Heart left ventricle (tissue), 16 donors: Measurements from ENCODE around the gene RAX2. TPM values are rescaled to one million over a fixed set of nuclear protein-coding genes. Genes with fewer than 3 reads are reported as not detected.

Experiments used
- ATAC-seq, 4 donors: fragments of 200-7000 bp; cut with Tn5 transposase; one replicate each; pipeline ENCODE4 v1.9.1; 2020 to 2022; ENCODE audit warnings: moderate library complexity in 4 of 4, mild to moderate bottlenecking in 3 of 4, moderate number of reproducible peaks in 1 of 4
- DNase-seq, 5 donors: peaks; one replicate each; pipeline ENCODE4 v3.0.0-alpha.2; 2020
- H3K27ac ChIP-seq, 12 donors: fragments of 200-600 bp; sonication (generic) in 4 of 12; one replicate each; pipeline versions ENCODE4 v1.5.0 to v1.8.0; 2016 to 2022; ENCODE audit warnings: mild to moderate bottlenecking in 2 of 12
- H3K27me3 ChIP-seq, 9 donors: fragments of 200-600 bp; sonication (generic) in 2 of 9; one replicate each; pipeline versions ENCODE4 v1.5.1 to v1.8.0; 2016 to 2022; ENCODE audit warnings: mild to moderate bottlenecking in 3 of 9
- H3K36me3 ChIP-seq, 9 donors: fragments of 200-600 bp; sonication (generic) in 2 of 9; one replicate each; pipeline versions ENCODE4 v1.5.0 to v1.8.0; 2018 to 2022; ENCODE audit warnings: mild to moderate bottlenecking in 2 of 9
- H3K4me1 ChIP-seq, 12 donors: fragments of 200-600 bp; sonication (generic) in 4 of 12; one replicate each; pipeline versions ENCODE4 v1.5.0 to v1.8.0; 2016 to 2022; ENCODE audit warnings: mild to moderate bottlenecking in 3 of 12
- H3K4me3 ChIP-seq, 12 donors: fragments of 200-600 bp; sonication (generic) in 4 of 12; one replicate each; pipeline versions ENCODE4 v1.5.0 to v1.8.0; 2017 to 2022; ENCODE audit warnings: mild to moderate bottlenecking in 9 of 12, moderate library complexity in 4 of 12
- H3K9me3 ChIP-seq, 12 donors: fragments of 200-600 bp; sonication (generic) in 4 of 12; one replicate each; pipeline versions ENCODE4 v1.5.0 to v1.8.0; 2016 to 2022; ENCODE audit warnings: mild to moderate bottlenecking in 1 of 12
- POLR2A ChIP-seq, 2 donors: fragments of 450-650 bp; IDR thresholded peaks; one replicate each; pipeline ENCODE4 v1.6.1; 2017; ENCODE audit warnings: antibody characterized with exemption in 2 of 2, mild to moderate bottlenecking in 2 of 2, moderate library complexity in 2 of 2
- WGBS, 4 donors: extraction: QIAGEN DNeasy Blood & Tissue Kit in 2 of 4; methylation state at CpG; one replicate each; pipeline versions ENCODE4 v1.1.5 to v1.1.7; 2013 to 2018; 5-methylcytosine and 5-hydroxymethylcytosine counted together
- intact Hi-C, 10 donors: fragments of 100-400 bp; cut with DNase I; formaldehyde crosslinking; loops; one replicate each; pipeline versions ENCODE4 v1.11.1 to v1.14.2; 2022
- polyA plus RNA-seq, 2 donors: library from polyadenylated mRNA; stranded (reverse); fragments of 200-250 nt; gene quantifications; one replicate each; pipeline ENCODE4 v1.2.3, GENCODE V29; 2013
- total RNA-seq, 9 donors: library from RNA; depleted of rRNA in 2 of 9; stranded (reverse); fragments of >200 nt in 2 of 9; fragmentation: NEBNext Ultra II Directional in 3 of 9; extraction: Animal tissue kit (Norgen Biotek cat#: 25700) in 3 of 9; gene quantifications; one replicate each; pipeline versions ENCODE4 v1.1.0 to v1.2.4, GENCODE V29; 2016 to 2023
- TF ChIP-seq, protein P1 (sequence below), 12 donors: fragments of 200-600 bp; sonication (generic) in 4 of 12; IDR thresholded peaks; one replicate each; pipeline versions ENCODE4 v1.5.0 to v1.8.0; 2018 to 2022; ENCODE audit warnings: antibody characterized with exemption in 12 of 12, mild to moderate bottlenecking in 5 of 12
- donor health status: ischemic (EF 13 %, LVEDD 7.1; RV severe dilation, severe dysfunction).
- donor health status: healthy with polysubstance abuse.
- donor health status: DM: no; HTN: yes; CAD: no.
- donor health status: DM: no; HTN: no; CAD: no.
- donor health status: ischemic (EF 25% LVEDD 6.9; RV normal size, moderate dysfunction).
- donor health status: ischemic (EF 25% LVEDD 5.7; RV mildly dilated, moderate dysfunction).
- donor health status: healthy.
- donor health status: DM: yes; HTN: yes; CAD: no.
- donor health status: ischemic (EF 35%, LVEDD 5.7; RV mildly dilated, moderate dysfunction).
- donor health status: nonischemic (EF 11% LVEDD 7.7; RV severe dilation, severe dysfunction).
- donor health status: DM: yes; HTN: yes; CAD: no.
- donor health status: PGD.
- donor health status: ischemic (EF 29% LVEDD 5.4; RV normal size, mild dysfunction).
- donor health status: nonischemic (EF 23%, LVEDD 6.1; RV moderate dilation, normal function).

RAX2 gene
- total and polyA plus RNA-seq, 11 donors: not detected

DNA sequence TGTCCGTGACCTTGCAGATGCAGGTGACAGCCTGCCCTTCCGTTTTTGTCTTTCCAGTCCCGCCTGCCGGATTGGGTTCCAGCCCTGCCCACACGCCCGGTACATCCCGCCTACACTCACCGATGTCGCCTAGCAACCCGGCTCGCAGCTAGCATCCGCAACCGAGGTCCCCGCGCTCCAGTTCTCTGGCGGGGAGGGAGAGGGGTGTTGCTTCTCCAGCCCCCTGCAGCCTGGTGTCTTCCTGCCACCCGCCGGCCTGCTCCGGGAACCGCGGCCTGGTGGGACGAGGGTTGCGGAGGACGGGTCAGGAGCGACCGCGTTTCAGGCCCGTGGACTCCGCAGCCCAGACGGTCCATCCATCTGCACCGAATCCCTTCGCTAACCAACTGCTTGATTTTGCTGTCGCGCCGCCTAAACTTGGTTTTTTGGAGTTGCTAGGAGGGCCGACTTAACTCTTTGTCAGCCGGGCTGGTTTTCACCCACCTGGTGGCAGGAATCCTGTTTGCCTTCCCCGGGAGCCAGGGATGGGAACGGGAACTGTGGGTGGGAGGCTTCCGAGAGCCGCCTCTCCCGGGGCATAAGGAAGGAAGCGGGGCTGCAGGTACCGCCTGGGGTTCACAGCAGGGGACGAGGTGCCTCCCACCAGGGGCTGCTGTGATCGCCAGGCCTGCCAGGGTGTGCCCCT, 29.5 kb upstream of the RAX2 start:
- Histone ChIP-seq H3K4me3 (peak overlapping the region in 11 of 12 donors; percentile 6 to 47 (median 31)), H3K27me3 (peaks cover 0 to 55% (median 24%) of the 10 kb centered on the region in 9 donors), H3K9me3 (peaks cover 0 to 8% (median 3%) of the 10 kb centered on the region in 12 donors), H3K4me1 (peaks cover 0 to 14% (median 7%) of the 10 kb centered on the region in 12 donors), H3K36me3 (no peaks in the 10 kb centered on the region), H3K27ac (peak overlapping the region in 1 of 12 donors; percentile 14)
- 2 to 4% (median 3%) methylated on average over 38 to 46 of the region's 46 CpGs for WGBS, 4 donors
- DNase-seq (peak; percentile 50 to 77 (median 55)), ATAC-seq (peak in 3 of 4 donors; percentile 50 to 91 (median 69))
- intact Hi-C loops: no loop called here
- TF ChIP-seq, protein P1, sequence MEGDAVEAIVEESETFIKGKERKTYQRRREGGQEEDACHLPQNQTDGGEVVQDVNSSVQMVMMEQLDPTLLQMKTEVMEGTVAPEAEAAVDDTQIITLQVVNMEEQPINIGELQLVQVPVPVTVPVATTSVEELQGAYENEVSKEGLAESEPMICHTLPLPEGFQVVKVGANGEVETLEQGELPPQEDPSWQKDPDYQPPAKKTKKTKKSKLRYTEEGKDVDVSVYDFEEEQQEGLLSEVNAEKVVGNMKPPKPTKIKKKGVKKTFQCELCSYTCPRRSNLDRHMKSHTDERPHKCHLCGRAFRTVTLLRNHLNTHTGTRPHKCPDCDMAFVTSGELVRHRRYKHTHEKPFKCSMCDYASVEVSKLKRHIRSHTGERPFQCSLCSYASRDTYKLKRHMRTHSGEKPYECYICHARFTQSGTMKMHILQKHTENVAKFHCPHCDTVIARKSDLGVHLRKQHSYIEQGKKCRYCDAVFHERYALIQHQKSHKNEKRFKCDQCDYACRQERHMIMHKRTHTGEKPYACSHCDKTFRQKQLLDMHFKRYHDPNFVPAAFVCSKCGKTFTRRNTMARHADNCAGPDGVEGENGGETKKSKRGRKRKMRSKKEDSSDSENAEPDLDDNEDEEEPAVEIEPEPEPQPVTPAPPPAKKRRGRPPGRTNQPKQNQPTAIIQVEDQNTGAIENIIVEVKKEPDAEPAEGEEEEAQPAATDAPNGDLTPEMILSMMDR (IDR thresholded peaks at IDR 0.05): peak in 1 of 12 donors; percentile 21
- TF ChIP-seq POLR2A (IDR thresholded peaks at IDR 0.05): no peak

DNA sequence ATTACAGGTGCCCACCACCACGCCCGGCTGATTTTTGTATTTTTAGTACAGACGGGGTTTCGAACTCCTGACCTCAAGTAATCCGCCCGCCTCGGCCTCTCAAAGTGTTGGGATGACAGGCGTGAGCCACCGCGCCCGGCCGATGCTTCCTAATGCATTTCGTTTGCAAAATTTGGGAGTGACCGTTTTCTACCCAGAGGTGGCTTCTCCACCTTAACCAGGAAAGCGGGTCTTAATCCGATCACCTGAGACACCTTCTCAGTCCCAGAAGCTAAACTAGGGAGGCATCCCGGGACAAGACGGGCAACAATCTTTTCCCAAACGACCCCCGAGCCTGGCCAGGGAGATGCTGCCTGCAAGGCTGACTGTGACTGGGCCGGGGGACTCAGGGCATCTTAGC, 29.0 kb upstream of the RAX2 start:
- intact Hi-C loops: no loop called here
- Histone ChIP-seq H3K27me3 (peaks cover 0 to 55% (median 24%) of the 10 kb centered on the region in 9 donors), H3K4me1 (peaks cover 0 to 14% (median 7%) of the 10 kb centered on the region in 12 donors), H3K36me3 (no peaks in the 10 kb centered on the region), H3K27ac (no peak overlapping the region), H3K9me3 (peaks cover 0 to 14% (median 8%) of the 10 kb centered on the region in 12 donors), H3K4me3 (peak overlapping the region in 10 of 12 donors; percentile 11 to 47 (median 34))
- DNase-seq (no peak), ATAC-seq (no peak)
- no peak for TF ChIP-seq POLR2A (IDR thresholded peaks at IDR 0.05)
- TF ChIP-seq, protein P1 (IDR thresholded peaks at IDR 0.05): no peak
- WGBS, 4 donors: 36 to 47% (median 38%) methylated on average over 14 to 21 of the region's 21 CpGs

DNA sequence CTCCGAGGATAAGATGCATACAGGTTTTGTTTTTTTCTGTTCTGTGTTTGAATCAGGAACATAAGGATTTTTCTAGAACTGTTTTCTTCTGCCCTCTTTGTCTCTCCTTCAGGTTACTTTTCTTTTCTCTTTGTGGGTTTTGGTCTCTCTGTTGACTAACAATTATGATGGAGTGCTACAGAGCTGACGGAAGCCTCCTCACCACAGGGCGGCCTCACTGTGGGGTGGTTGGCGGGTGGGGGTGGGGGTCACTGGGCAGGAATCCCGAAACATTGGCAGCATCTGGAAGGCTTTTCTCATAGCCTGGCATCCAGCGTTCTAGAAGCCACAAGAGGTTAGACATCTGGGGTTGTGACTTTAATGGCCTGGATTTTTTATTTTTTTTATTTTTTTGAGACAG, 26.1 kb upstream of the RAX2 start:
- ATAC-seq (no peak), DNase-seq (no peak)
- peaks cover 0 to 14% (median 7%) of the 10 kb centered on the region in 12 donors for H3K4me1 ChIP-seq
- H3K4me3 ChIP-seq: no peak overlapping the region
- 71 to 80% (median 72%) methylated on average over 6 of the region's 6 CpGs for WGBS, 4 donors
- intact Hi-C loops: no loop called here
- H3K27ac ChIP-seq: no peak overlapping the region
- no peak for TF ChIP-seq POLR2A (IDR thresholded peaks at IDR 0.05)
- TF ChIP-seq, protein P1 (IDR thresholded peaks at IDR 0.05): no peak
- peaks cover 0 to 14% (median 8%) of the 10 kb centered on the region in 12 donors for H3K9me3 ChIP-seq
- H3K27me3 ChIP-seq: peaks cover 0 to 46% (median 24%) of the 10 kb centered on the region in 9 donors
- no peaks in the 10 kb centered on the region for H3K36me3 ChIP-seq

DNA sequence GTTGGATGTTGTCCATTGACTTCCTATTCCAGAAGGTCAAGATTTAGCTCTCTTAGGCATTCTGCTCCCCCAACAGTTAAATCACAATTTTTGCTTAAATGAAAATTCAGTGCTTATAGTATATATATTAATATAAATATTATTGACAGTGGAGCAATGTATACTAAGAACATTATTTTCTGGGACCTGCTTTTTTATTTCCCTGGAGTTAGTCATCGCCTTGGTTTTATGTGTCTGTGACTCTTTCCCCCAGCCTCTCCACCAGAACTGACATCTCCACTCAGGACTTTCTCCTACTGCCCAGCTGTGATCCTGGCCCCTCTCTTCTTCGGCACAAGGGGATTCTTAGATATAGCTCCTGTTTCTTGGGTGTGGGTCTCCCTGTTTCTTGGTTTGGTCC, 24.3 kb upstream of the RAX2 start:
- no peak for ATAC-seq
- 93 to 97% (median 94%) methylated on average over 2 of the region's 2 CpGs for WGBS, 4 donors
- Histone ChIP-seq H3K27ac (no peak overlapping the region), H3K4me1 (peaks cover 0 to 7% (median 4%) of the 10 kb centered on the region in 12 donors), H3K36me3 (no peaks in the 10 kb centered on the region), H3K4me3 (no peak overlapping the region), H3K27me3 (peaks cover 0 to 34% (median 18%) of the 10 kb centered on the region in 9 donors), H3K9me3 (peaks cover 0 to 14% (median 8%) of the 10 kb centered on the region in 12 donors)
- intact Hi-C loops: no loop called here
- TF ChIP-seq, protein P1 (IDR thresholded peaks at IDR 0.05): no peak
- TF ChIP-seq POLR2A (IDR thresholded peaks at IDR 0.05): no peak
- no peak for DNase-seq
